Thyroid gland (tissue), 4 donors: ENCODE results near the gene CATSPER4.

Experiments used
- CTCF ChIP-seq, 6 experiments: fragments of 200-600 bp in 3 of 6; fragments of 450-650 bp in 3 of 6; sonication (generic) in 3 of 6; IDR thresholded peaks; one replicate each; pipeline ENCODE4 v1.5.1; 2016 to 2019; ENCODE audit warnings: antibody characterized with exemption in 6 of 6, mild to moderate bottlenecking in 2 of 6, inconsistent platforms in 1 of 6, moderate library complexity in 1 of 6
- POLR2A ChIP-seq, 2 donors: fragments of 450-650 bp; IDR thresholded peaks; one replicate each; pipeline ENCODE4 v1.6.1; 2017; ENCODE audit warnings: antibody characterized with exemption in 2 of 2, mild to moderate bottlenecking in 2 of 2, moderate library complexity in 1 of 2

GRCh38 chr1:26189331-26189730 is 1.1 kb upstream of the CATSPER4 start:
- TF ChIP-seq CTCF (IDR thresholded peaks at IDR 0.05) (no peak), POLR2A (IDR thresholded peaks at IDR 0.05) (no peak)
